Measurements from ENCODE around the gene ARID3A. TPM values are rescaled to one million over a fixed set of nuclear protein-coding genes. Genes with fewer than 3 reads are reported as not detected.

The ARID3A gene
- total and polyA plus RNA-seq, 2 of the 4 experiments (the other 2 are of a cell fraction), result 16.0 to 23.1 TPM

DNA sequence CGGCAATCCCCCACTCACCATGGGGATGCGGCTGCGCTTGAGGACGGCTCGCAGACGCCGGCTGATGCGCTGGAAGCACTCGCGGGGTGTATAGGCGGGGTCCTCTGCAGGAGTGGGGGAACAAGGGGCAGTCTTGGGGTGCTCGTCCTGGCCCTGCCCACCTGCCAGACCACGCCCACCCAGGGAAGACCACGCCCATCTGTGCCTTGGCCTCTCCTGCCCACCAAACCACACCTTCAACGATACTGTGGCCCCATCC lies 25.9 kb upstream of the ARID3A start:
- Histone ChIP-seq H3K14ac (replicated peaks; ENCODE audit: low read depth, low read length) (no peak overlapping the region), H3K56ac (ENCODE audit: extremely low read depth, insufficient read depth, low read length) (no peak overlapping the region), H3K23ac (ENCODE audit: low read depth, low read length) (no peak overlapping the region), H3K36me3 (ENCODE audit: control insufficient read depth, insufficient read depth, low read length) (peaks cover 27% of the 10 kb centered on the region; the same call in 1 of the 2 replicates), H3K79me1 (ENCODE audit: low read depth in 1 of 2, low read length in 2 of 2) (peaks cover 10 to 39% of the 10 kb centered on the region in 2 experiments), H2BK20ac (ENCODE audit: low read depth, low read length) (no peak overlapping the region), H2BK15ac (ENCODE audit: low read depth, low read length) (no peak overlapping the region), H4K5ac (ENCODE audit: low read depth, low read length) (no peak overlapping the region), H4K20me1 (ENCODE audit: insufficient read depth, low read length) (peaks cover 47% of the 10 kb centered on the region), H3K4me3 (ENCODE audit: insufficient read depth, low read depth, low read length) (no peak overlapping the region), H3K9me3 (ENCODE audit: control insufficient read depth, insufficient read depth, low read length) (no peaks in the 10 kb centered on the region), H3K4me1 (ENCODE audit: control insufficient read depth, insufficient read depth, low read length) (peaks cover 2% of the 10 kb centered on the region; the same call in 1 of the 2 replicates), H4K91ac (ENCODE audit: insufficient read depth, low read depth, low read length) (no peak overlapping the region), H3K18ac (ENCODE audit: low read depth, low read length) (no peak overlapping the region), H3K9me1 (ENCODE audit: insufficient read depth, low read length) (peaks cover 4% of the 10 kb centered on the region; the same call in 1 of the 2 replicates), H3K9ac (ENCODE audit: low read depth, low read length) (no peak overlapping the region), H2BK5ac (ENCODE audit: low read depth, low read length, poor library complexity, severe bottlenecking) (no peak overlapping the region), H2AFZ (replicated peaks; ENCODE audit: low read length, poor library complexity) (no peak overlapping the region), H3K27me3 (ENCODE audit: control insufficient read depth, insufficient read depth, low read length) (no peaks in the 10 kb centered on the region), H3K27ac (ENCODE audit: insufficient read depth, low read length) (no peak overlapping the region), H3K4ac (ENCODE audit: low read depth, low read length) (no peak overlapping the region), H4K8ac (ENCODE audit: low read depth in 2 of 2, low read length in 2 of 2) (no peak overlapping the region), H2BK120ac (ENCODE audit: low read depth, low read length) (no peak overlapping the region), H3K4me2 (ENCODE audit: low read depth, low read length) (no peak overlapping the region), H2AK5ac (ENCODE audit: low read depth, low read length) (no peak overlapping the region), H2AK9ac (replicated peaks; ENCODE audit: low read depth, low read length, poor library complexity) (no peak overlapping the region)
- no TSS peak for BruUV-seq (replicated peaks)
- ChIA-PET CTCF (no interaction called here), POLR2A (ENCODE audit: unreplicated experiment) (no interaction called here)
- TF ChIP-seq BHLHE40 (IDR thresholded peaks at IDR 0.05; ENCODE audit: low read depth, low read length) (no peak), RCOR1 (IDR thresholded peaks at IDR 0.05; ENCODE audit: insufficient replicate concordance, low read length) (no peak), POLR2A (IDR thresholded peaks at IDR 0.05; ENCODE audit: low read depth, low read length) (no peak), RAD21 (IDR thresholded peaks at IDR 0.05; ENCODE audit: low read length) (no peak), FOS (IDR thresholded peaks at IDR 0.05; ENCODE audit: low read depth, low read length) (no peak), CHD1 (IDR thresholded peaks at IDR 0.05; ENCODE audit: low read depth, low read length) (no peak), MAZ (IDR thresholded peaks at IDR 0.05; ENCODE audit: borderline replicate concordance, low read depth, low read length) (no peak), MXI1 (IDR thresholded peaks at IDR 0.05; ENCODE audit: borderline replicate concordance, low read depth, low read length) (no peak), CEBPB (IDR thresholded peaks at IDR 0.05; ENCODE audit: low read depth, low read length) (no peak), SMC3 (IDR thresholded peaks at IDR 0.05; ENCODE audit: low read depth, low read length) (no peak)
- TF ChIP-seq, protein P1, sequence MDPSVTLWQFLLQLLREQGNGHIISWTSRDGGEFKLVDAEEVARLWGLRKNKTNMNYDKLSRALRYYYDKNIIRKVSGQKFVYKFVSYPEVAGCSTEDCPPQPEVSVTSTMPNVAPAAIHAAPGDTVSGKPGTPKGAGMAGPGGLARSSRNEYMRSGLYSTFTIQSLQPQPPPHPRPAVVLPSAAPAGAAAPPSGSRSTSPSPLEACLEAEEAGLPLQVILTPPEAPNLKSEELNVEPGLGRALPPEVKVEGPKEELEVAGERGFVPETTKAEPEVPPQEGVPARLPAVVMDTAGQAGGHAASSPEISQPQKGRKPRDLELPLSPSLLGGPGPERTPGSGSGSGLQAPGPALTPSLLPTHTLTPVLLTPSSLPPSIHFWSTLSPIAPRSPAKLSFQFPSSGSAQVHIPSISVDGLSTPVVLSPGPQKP (IDR thresholded peaks at IDR 0.05; ENCODE audit: borderline replicate concordance, low read depth, low read length), result no peak
- TF ChIP-seq, protein P2, sequence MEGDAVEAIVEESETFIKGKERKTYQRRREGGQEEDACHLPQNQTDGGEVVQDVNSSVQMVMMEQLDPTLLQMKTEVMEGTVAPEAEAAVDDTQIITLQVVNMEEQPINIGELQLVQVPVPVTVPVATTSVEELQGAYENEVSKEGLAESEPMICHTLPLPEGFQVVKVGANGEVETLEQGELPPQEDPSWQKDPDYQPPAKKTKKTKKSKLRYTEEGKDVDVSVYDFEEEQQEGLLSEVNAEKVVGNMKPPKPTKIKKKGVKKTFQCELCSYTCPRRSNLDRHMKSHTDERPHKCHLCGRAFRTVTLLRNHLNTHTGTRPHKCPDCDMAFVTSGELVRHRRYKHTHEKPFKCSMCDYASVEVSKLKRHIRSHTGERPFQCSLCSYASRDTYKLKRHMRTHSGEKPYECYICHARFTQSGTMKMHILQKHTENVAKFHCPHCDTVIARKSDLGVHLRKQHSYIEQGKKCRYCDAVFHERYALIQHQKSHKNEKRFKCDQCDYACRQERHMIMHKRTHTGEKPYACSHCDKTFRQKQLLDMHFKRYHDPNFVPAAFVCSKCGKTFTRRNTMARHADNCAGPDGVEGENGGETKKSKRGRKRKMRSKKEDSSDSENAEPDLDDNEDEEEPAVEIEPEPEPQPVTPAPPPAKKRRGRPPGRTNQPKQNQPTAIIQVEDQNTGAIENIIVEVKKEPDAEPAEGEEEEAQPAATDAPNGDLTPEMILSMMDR (conservative IDR thresholded peaks at IDR 0.05; ENCODE audit: low read depth, low read length), result no peak
- in situ Hi-C loops (cut with MboI; ENCODE audit: low sequenced_read_pairs), result no loop called here
- dilution Hi-C loops (cut with HindIII; ENCODE audit: low sequenced_read_pairs, unreplicated experiment), result no loop called here
- intact Hi-C loops (cut with micrococcal nuclease), result no loop called here
- ATAC-seq (ENCODE audit: low read depth), result peak; percentile 7; the same call in 1 of the 2 replicates
- 93% methylated on average over 3 of the region's 15 CpGs; no CpG with 5 or more reads in 1 of the 2 experiments for WGBS, 2 experiments (ENCODE audit: extremely low coverage in 2 of 2, insufficient read length in 1 of 2)
- no peak for DNase-seq

Measured in IMR-90 (cell line).